ENCODE data around the gene ANO10. TPM values are rescaled to one million over a fixed set of nuclear protein-coding genes. Genes with fewer than 3 reads are reported as not detected.
"Not testable (repeated sequence)": the region's sequence is repeated elsewhere in the genome, so short reads cannot be mapped to it uniquely, and the experiment has no call there.

The ANO10 gene
- total RNA-seq, 1 donor from 2014 or later: 56.9 TPM

DNA sequence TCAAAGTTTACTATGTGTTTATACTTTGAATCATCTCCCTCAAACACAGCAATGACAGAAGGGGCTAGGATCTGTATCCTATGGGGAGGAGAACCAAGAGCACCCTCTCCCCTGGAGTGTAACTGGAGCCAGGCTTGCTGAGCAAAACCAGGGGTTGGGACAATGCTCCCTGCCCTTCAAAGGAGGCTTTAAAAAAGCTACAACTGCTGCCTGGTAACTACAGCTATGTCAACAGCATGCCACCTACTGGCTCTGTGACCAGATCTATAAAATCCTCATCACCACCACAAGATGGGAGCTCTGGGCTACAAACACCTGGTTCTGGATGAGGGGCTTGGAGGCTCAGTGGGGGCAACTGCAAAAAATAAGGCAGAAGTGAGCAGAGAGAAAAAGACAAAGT, 61.9 kb downstream of the ANO10 start:
- no peak for DNase-seq (ENCODE audit: low spot score)
- H3K4me1 Mint-ChIP-seq (ENCODE audit: low read depth): no peaks in the 10 kb centered on the region
- TF ChIP-seq, protein P1, sequence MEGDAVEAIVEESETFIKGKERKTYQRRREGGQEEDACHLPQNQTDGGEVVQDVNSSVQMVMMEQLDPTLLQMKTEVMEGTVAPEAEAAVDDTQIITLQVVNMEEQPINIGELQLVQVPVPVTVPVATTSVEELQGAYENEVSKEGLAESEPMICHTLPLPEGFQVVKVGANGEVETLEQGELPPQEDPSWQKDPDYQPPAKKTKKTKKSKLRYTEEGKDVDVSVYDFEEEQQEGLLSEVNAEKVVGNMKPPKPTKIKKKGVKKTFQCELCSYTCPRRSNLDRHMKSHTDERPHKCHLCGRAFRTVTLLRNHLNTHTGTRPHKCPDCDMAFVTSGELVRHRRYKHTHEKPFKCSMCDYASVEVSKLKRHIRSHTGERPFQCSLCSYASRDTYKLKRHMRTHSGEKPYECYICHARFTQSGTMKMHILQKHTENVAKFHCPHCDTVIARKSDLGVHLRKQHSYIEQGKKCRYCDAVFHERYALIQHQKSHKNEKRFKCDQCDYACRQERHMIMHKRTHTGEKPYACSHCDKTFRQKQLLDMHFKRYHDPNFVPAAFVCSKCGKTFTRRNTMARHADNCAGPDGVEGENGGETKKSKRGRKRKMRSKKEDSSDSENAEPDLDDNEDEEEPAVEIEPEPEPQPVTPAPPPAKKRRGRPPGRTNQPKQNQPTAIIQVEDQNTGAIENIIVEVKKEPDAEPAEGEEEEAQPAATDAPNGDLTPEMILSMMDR (IDR thresholded peaks at IDR 0.05): peak; percentile 11
- H3K27ac Mint-ChIP-seq (ENCODE audit: unreplicated experiment): no peak overlapping the region
- H3K27me3 Mint-ChIP-seq (ENCODE audit: low read depth): no peaks in the 10 kb centered on the region
- peaks cover 20% of the 10 kb centered on the region for H3K36me3 Mint-ChIP-seq (ENCODE audit: low read depth)
- H3K9me3 Mint-ChIP-seq (ENCODE audit: low read depth): no peaks in the 10 kb centered on the region
- no peak overlapping the region for H3K4me3 Mint-ChIP-seq (ENCODE audit: unreplicated experiment)

DNA sequence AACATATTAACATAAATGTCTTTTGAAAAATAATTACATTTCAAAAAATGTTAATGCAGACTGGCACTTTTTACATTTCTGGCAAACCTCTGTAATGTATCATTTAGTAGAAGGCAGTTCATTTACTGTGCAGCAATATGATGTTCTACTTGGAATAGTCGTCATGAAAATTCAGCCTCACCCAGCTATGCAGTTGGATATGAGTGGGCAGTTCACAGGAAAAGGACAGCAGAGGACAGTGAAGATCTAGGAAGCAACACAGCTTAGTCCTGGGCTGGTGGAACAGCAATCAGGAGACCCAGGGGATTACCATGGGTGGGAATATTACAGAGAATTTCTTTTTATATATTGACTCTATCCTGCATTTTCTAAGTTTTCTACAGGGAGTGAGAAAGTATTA, 63.6 kb downstream of the ANO10 start:
- H3K36me3 Mint-ChIP-seq (ENCODE audit: low read depth): peaks cover 24% of the 10 kb centered on the region
- TF ChIP-seq, protein P1 (IDR thresholded peaks at IDR 0.05): no peak
- H3K9me3 Mint-ChIP-seq (ENCODE audit: low read depth): peaks cover 3% of the 10 kb centered on the region
- DNase-seq (ENCODE audit: low spot score): no peak
- no peaks in the 10 kb centered on the region for H3K27me3 Mint-ChIP-seq (ENCODE audit: low read depth)
- no peak overlapping the region for H3K4me3 Mint-ChIP-seq (ENCODE audit: unreplicated experiment)
- no peaks in the 10 kb centered on the region for H3K4me1 Mint-ChIP-seq (ENCODE audit: low read depth)
- no peak overlapping the region for H3K27ac Mint-ChIP-seq (ENCODE audit: unreplicated experiment)

DNA sequence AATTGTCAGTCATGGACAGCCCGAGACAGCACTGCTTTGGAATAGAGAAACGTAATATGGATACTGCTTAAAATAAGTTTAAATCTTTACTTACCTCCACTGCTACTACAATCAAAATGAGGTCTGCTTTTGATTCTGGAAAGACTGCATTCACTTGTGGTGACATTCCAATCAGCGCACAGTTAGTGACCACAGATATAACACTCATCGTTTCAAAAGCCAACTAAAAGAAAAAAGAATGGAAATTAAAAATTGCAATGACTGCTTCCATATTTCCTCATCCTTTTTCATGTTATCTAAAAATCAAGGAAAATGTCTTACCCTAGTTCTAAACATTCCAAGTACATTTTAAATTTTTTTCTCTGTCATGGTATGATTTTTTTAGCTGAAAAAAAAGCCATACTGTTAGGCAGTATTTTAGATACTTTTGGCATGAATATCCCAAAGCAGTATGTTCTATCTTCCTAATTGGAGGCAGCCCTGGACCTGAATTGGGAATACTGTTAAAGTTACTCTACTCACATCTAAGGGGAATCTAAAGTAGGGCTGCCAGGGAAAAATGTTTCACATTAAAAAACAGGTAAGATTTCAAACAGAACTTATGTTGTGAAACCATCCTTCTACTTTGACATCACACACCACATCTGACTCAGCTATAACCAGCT, 72.1 kb downstream of the ANO10 start:
- no peak for DNase-seq (ENCODE audit: low spot score)
- H3K27me3 Mint-ChIP-seq (ENCODE audit: low read depth): no peaks in the 10 kb centered on the region
- peaks cover 5% of the 10 kb centered on the region for H3K4me1 Mint-ChIP-seq (ENCODE audit: low read depth)
- no peak overlapping the region for H3K4me3 Mint-ChIP-seq (ENCODE audit: unreplicated experiment)
- peaks cover 7% of the 10 kb centered on the region for H3K9me3 Mint-ChIP-seq (ENCODE audit: low read depth)
- no peak overlapping the region for H3K27ac Mint-ChIP-seq (ENCODE audit: unreplicated experiment)
- H3K36me3 Mint-ChIP-seq (ENCODE audit: low read depth): peaks cover 29% of the 10 kb centered on the region
- TF ChIP-seq, protein P1 (IDR thresholded peaks at IDR 0.05): no peak

DNA sequence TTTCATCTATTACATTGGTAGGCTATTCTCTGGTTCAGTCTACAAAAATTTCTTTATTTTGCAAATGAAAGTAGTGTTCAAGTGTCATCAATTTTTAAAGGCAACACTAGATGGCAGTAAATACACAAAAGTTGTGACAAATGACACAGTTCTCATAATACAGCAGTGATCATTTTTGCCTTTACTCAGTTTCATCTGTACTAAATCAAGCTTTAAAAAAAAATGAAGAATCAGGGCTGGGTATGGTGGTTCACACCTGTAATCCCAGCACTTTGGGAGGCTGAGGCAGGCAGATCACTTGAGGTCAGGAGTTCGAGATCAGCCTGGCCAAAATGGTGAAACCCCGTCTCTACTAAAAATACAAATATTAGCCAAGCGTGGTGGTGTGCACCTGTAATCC, 77.5 kb downstream of the ANO10 start:
- not testable (repeated sequence) for DNase-seq (ENCODE audit: low spot score); H3K9me3 Mint-ChIP-seq (ENCODE audit: low read depth); H3K4me1 Mint-ChIP-seq (ENCODE audit: low read depth); H3K4me3 Mint-ChIP-seq (ENCODE audit: unreplicated experiment); H3K27me3 Mint-ChIP-seq (ENCODE audit: low read depth); H3K27ac Mint-ChIP-seq (ENCODE audit: unreplicated experiment)
- peaks cover 17% of the 10 kb centered on the region for H3K36me3 Mint-ChIP-seq (ENCODE audit: low read depth)
- TF ChIP-seq, protein P1 (IDR thresholded peaks at IDR 0.05): peak; percentile 87

DNA sequence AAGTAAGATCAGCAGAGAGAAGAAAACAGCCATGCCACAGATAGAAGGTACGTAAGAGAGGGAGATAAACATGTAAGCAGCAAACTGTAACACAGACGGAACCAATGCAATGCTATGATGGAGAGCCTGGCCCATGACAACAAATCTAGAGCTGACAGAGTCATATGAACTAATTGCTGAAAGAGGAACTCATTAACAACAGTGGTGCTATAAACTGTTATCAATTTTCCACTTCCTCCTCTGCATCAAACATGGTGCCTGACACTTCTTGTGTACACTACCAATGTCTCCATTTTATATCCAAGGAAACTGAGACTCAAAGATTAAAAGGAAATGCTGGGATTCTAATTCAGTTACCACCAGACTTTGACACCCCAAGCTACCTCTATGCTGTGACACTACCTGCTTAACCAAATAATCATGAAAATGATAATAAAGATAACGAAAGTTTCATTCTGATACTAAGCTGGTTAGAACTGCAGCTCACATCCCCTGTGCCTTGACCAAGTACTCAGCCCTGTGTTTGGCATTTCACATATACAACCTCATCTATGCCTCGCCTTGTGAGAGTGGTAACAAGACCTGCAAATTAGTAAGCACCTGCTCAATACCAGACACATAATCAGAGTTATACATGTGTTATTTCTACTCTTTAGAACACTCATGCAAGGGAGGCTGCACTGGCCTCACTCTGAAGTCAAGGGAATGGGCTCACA, 79.3 kb downstream of the ANO10 start:
- Mint-ChIP-seq H3K27me3 (ENCODE audit: low read depth) (no peaks in the 10 kb centered on the region), H3K36me3 (ENCODE audit: low read depth) (peaks cover 18% of the 10 kb centered on the region), H3K4me3 (ENCODE audit: unreplicated experiment) (no peak overlapping the region), H3K27ac (ENCODE audit: unreplicated experiment) (no peak overlapping the region), H3K4me1 (ENCODE audit: low read depth) (no peaks in the 10 kb centered on the region), H3K9me3 (ENCODE audit: low read depth) (peaks cover 4% of the 10 kb centered on the region)
- TF ChIP-seq, protein P1 (IDR thresholded peaks at IDR 0.05): no peak
- DNase-seq (ENCODE audit: low spot score): no peak
